CD14-positive monocyte (primary cell): ENCODE measurements around the gene OR52W1. TPM values are rescaled to one million over a fixed set of nuclear protein-coding genes. Genes with fewer than 3 reads are reported as not detected.
A peak's percentile ranks its signal among the peaks of the same experiment; 100 is the strongest.

Experiments
- DNase-seq, 3 donors: peaks; one replicate each; pipeline ENCODE4 v3.0.0-alpha.2; 2011 to 2022
- H2AFZ ChIP-seq: 2 replicates; pipeline ENCODE4 v1.6.0; 2012; ENCODE audit warnings: mild to moderate bottlenecking, low read depth, low read length, inconsistent platforms; ENCODE audit not compliant: insufficient read depth, poor library complexity, severe bottlenecking
- H3K27ac ChIP-seq, 2 donors: 1 replicate in 1 of 2; 2 replicates in 1 of 2; pipeline ENCODE4 v1.5.1; 2012 to 2013; ENCODE audit warnings: low read length in 2 of 2, control low read depth in 1 of 2, inconsistent platforms in 1 of 2, low read depth in 1 of 2, mild to moderate bottlenecking in 1 of 2
- H3K27me3 ChIP-seq, 2 donors: one replicate each; pipeline versions ENCODE4 v1.6.0 to v1.6.1; 2011 to 2013; ENCODE audit warnings: low read length in 2 of 2; ENCODE audit not compliant: control insufficient read depth in 2 of 2, insufficient read depth in 2 of 2
- H3K36me3 ChIP-seq, 2 donors: replicated peaks in 1 of 2; 1 replicate in 1 of 2; 2 replicates in 1 of 2; pipeline versions ENCODE4 v1.5.1 to v1.6.1; 2012 to 2013; ENCODE audit warnings: low read length in 2 of 2, control low read depth in 1 of 2, inconsistent platforms in 1 of 2, mild to moderate bottlenecking in 1 of 2; ENCODE audit not compliant: insufficient read depth in 2 of 2, control insufficient read depth in 1 of 2
- H3K4me1 ChIP-seq, 2 donors: 1 replicate in 1 of 2; 2 replicates in 1 of 2; pipeline versions ENCODE4 v1.5.1 to v1.6.1; 2012 to 2013; ENCODE audit warnings: low read length in 2 of 2, control low read depth in 1 of 2, inconsistent platforms in 1 of 2, mild to moderate bottlenecking in 1 of 2, moderate library complexity in 1 of 2; ENCODE audit not compliant: insufficient read depth in 2 of 2, control insufficient read depth in 1 of 2
- H3K4me2 ChIP-seq: replicated peaks from 2 replicates; pipeline ENCODE3; 2012; ENCODE audit warnings: low read length, moderate library complexity, mild to moderate bottlenecking; ENCODE audit not compliant: poor library complexity, severe bottlenecking; ENCODE audit errors: extremely low read depth
- H3K4me3 ChIP-seq, 3 experiments: fragments of 200-600 bp in 1 of 3; sonication (generic) in 1 of 3; replicated peaks in 1 of 3; 1 replicate in 2 of 3; 2 replicates in 1 of 3; pipeline ENCODE4 v1.5.1; 2011 to 2013; ENCODE audit warnings: low read length in 3 of 3, mild to moderate bottlenecking in 3 of 3, control low read depth in 2 of 3, low read depth in 2 of 3, inconsistent platforms in 1 of 3, moderate library complexity in 1 of 3
- H3K79me2 ChIP-seq: 2 replicates; pipeline ENCODE4 v1.6.0; 2012; ENCODE audit warnings: mild to moderate bottlenecking, control low read depth, inconsistent platforms, low read length, moderate library complexity; ENCODE audit not compliant: insufficient read depth
- H3K9ac ChIP-seq: 2 replicates; pipeline ENCODE4 v1.6.0; 2017; ENCODE audit warnings: low read length, mild to moderate bottlenecking; ENCODE audit not compliant: insufficient read depth, poor library complexity, severe bottlenecking
- H3K9me3 ChIP-seq, 2 donors: replicated peaks in 1 of 2; 1 replicate in 1 of 2; 2 replicates in 1 of 2; pipeline versions ENCODE4 v1.5.1 to v1.6.1; 2012 to 2013; ENCODE audit warnings: low read length in 2 of 2, control low read depth in 1 of 2; ENCODE audit not compliant: control insufficient read depth in 1 of 2, insufficient read depth in 1 of 2
- H4K20me1 ChIP-seq: 2 replicates; pipeline ENCODE4 v1.6.0; 2012; ENCODE audit warnings: mild to moderate bottlenecking, low read length, control low read depth, moderate library complexity; ENCODE audit not compliant: insufficient read depth
- H3K27ac Mint-ChIP-seq, 7 donors: one replicate each; pipeline ENCODE4 v1.8.0; 2020; ENCODE audit warnings: mild to moderate bottlenecking in 7 of 7, mixed read lengths in 7 of 7, moderate library complexity in 6 of 7, inconsistent platforms in 2 of 7
- H3K27me3 Mint-ChIP-seq, 3 donors: one replicate each; pipeline ENCODE4 v1.8.0; 2021 to 2022; ENCODE audit warnings: low read depth in 3 of 3, mild to moderate bottlenecking in 3 of 3, mixed read lengths in 3 of 3, moderate library complexity in 3 of 3, inconsistent platforms in 1 of 3
- H3K36me3 Mint-ChIP-seq, 2 donors: one replicate each; pipeline ENCODE4 v1.8.0; 2020; ENCODE audit warnings: mixed read lengths in 2 of 2, inconsistent platforms in 1 of 2, mild to moderate bottlenecking in 1 of 2
- H3K4me1 Mint-ChIP-seq: one replicate; pipeline ENCODE4 v1.8.0; 2020; ENCODE audit warnings: mild to moderate bottlenecking, mixed read lengths
- H3K4me3 Mint-ChIP-seq, 2 donors: one replicate each; pipeline ENCODE4 v1.8.0; 2020; ENCODE audit warnings: mild to moderate bottlenecking in 2 of 2, mixed read lengths in 2 of 2, moderate library complexity in 1 of 2
- H3K9me3 Mint-ChIP-seq, 7 donors: one replicate each; pipeline ENCODE4 v1.8.0; 2020 to 2022; ENCODE audit warnings: mixed read lengths in 7 of 7, mild to moderate bottlenecking in 6 of 7, moderate library complexity in 6 of 7, inconsistent platforms in 2 of 7
- CTCF ChIP-seq: fragments of 200-600 bp; IDR thresholded peaks from one replicate; pipeline ENCODE4 v1.8.0; 2022; ENCODE audit warnings: antibody characterized with exemption, mild to moderate bottlenecking
- WGBS: methylation state at CpG from one replicate; pipeline ENCODE4 v1.1.5; 2013; ENCODE audit warnings: missing lambda C conversion rate; ENCODE audit not compliant: insufficient coverage; 5-methylcytosine and 5-hydroxymethylcytosine counted together
- intact Hi-C, 2 donors: fragments of 100-400 bp; cut with micrococcal nuclease; formaldehyde crosslinking; loops; one replicate each; pipeline versions ENCODE4 v1.15.0 to v1.15.1; 2023
- polyA plus RNA-seq, 3 donors: library from polyadenylated mRNA; depleted of rRNA in 1 of 3; unstranded in 2 of 3; stranded (reverse) in 1 of 3; fragments of 300-500 nt in 2 of 3; fragments of >200 nt in 1 of 3; fragmentation: Illumina TruSeq in 2 of 3; gene quantifications; 1 replicate in 2 of 3; 2 replicates in 1 of 3; pipeline ENCODE4 v1.2.3, GENCODE V29; 2012 to 2021

The OR52W1 gene
- polyA plus RNA-seq, 3 donors = not detected

GRCh38 chr11:6229911-6230310, 30.9 kb downstream of the OR52W1 start:
- peaks cover 0 to 1% (median 0%) of the 10 kb centered on the region in 3 donors for H3K27me3 Mint-ChIP-seq
- peak overlapping the region; percentile 21 to 90 (median 76) for H3K27ac Mint-ChIP-seq
- Histone ChIP-seq H4K20me1 (no peaks in the 10 kb centered on the region), H3K9ac (no peak overlapping the region), H3K36me3 (peaks cover 0 to 16% of the 10 kb centered on the region in 2 donors), H3K27me3 (no peaks in the 10 kb centered on the region), H3K4me1 (peaks cover 60 to 87% of the 10 kb centered on the region in 2 donors), H3K27ac (peak overlapping the region in 1 of 2 donors; percentile 42), H3K4me3 (peak overlapping the region in 1 of 3 experiments; percentile 34), H3K79me2 (peaks cover 96% of the 10 kb centered on the region), H3K4me2 (peak overlapping the region; percentile 17), H3K9me3 (no peaks in the 10 kb centered on the region), H2AFZ (no peak overlapping the region)
- H3K9me3 Mint-ChIP-seq = no peaks in the 10 kb centered on the region
- peak overlapping the region in 1 of 2 donors; percentile 46 for H3K4me3 Mint-ChIP-seq
- intact Hi-C loops = loop anchor here (5.0 to 10.0 kb wide), 3 partner anchors 382 to 455 kb away; partner anchors contain the start of genes TAF10 (in 2 of the 2), MRPL17 (in 1 of the 2) and TPP1 (in 1 of the 2)
- peak in 2 of 3 donors; percentile 46 to 49 for DNase-seq
- 0% methylated on average over 1 of the region's 2 CpGs for WGBS
- H3K36me3 Mint-ChIP-seq = peaks cover 23 to 38% of the 10 kb centered on the region in 2 donors
- TF ChIP-seq CTCF = no peak
- peaks cover 78% of the 10 kb centered on the region for H3K4me1 Mint-ChIP-seq

- no peaks in the 10 kb centered on the region for H3K9me3 ChIP-seq
- peak overlapping the region; percentile 82 for H3K4me2 ChIP-seq
- DNase-seq = peak in 2 of 3 donors; percentile 17 to 27
- Mint-ChIP-seq H3K4me3 (peak overlapping the region in 1 of 2 donors; percentile 60), H3K9me3 (no peaks in the 10 kb centered on the region), H3K36me3 (peaks cover 13 to 26% of the 10 kb centered on the region in 2 donors), H3K27ac (peak overlapping the region in 5 of 7 donors; percentile 3 to 99 (median 65)), H3K27me3 (peaks cover 0 to 1% (median 0%) of the 10 kb centered on the region in 3 donors), H3K4me1 (peaks cover 52% of the 10 kb centered on the region)
- intact Hi-C loops = loop anchor here (5.0 to 10.0 kb wide), 3 partner anchors 379 to 452 kb away; partner anchors contain the start of genes TAF10 (in 2 of the 2), MRPL17 (in 1 of the 2) and TPP1 (in 1 of the 2)
- H3K79me2 ChIP-seq = peaks cover 66% of the 10 kb centered on the region
- H3K9ac ChIP-seq = no peak overlapping the region
- peak overlapping the region in 1 of 3 experiments; percentile 81 for H3K4me3 ChIP-seq
- peak overlapping the region in 1 of 2 donors; percentile 97 for H3K27ac ChIP-seq
- H2AFZ ChIP-seq = no peak overlapping the region
- no peaks in the 10 kb centered on the region for H4K20me1 ChIP-seq
- no peak for TF ChIP-seq CTCF
- peaks cover 0 to 16% of the 10 kb centered on the region in 2 donors for H3K36me3 ChIP-seq
- peaks cover 47 to 76% of the 10 kb centered on the region in 2 donors for H3K4me1 ChIP-seq
- H3K27me3 ChIP-seq = no peaks in the 10 kb centered on the region
Measured at GRCh38 chr11:6232899-6233298, 33.9 kb downstream of the OR52W1 start.
